GM12878 (cell line): ENCODE results near the gene HBB.

ENCODE experiments used
- EGR1 ChIP-seq, 2 experiments: IDR thresholded peaks; 1 replicate in 1 of 2; 2 replicates in 1 of 2; pipeline ENCODE4 v1.6.1; 2011 to 2012; ENCODE audit warnings: low read depth in 2 of 2, low read length in 2 of 2, borderline replicate concordance in 1 of 2, mild to moderate bottlenecking in 1 of 2, moderate library complexity in 1 of 2
- EP300 ChIP-seq, 2 experiments: fragments of 150-350 bp in 1 of 2; IDR thresholded peaks; 2 replicates each; pipeline ENCODE4 v1.6.1; 2011 to 2012; ENCODE audit warnings: low read depth in 2 of 2, low read length in 2 of 2, borderline replicate concordance in 1 of 2, improper control_type of control experiment in 1 of 2, inconsistent platforms in 1 of 2; ENCODE audit not compliant: control insufficient read depth in 1 of 2
- ESRRA ChIP-seq: IDR thresholded peaks from 2 replicates; pipeline ENCODE4 v1.6.1; 2012; ENCODE audit warnings: mild to moderate bottlenecking, low read length, improper control_type of control experiment
- ETV6 ChIP-seq, 2 experiments: fragments of 450-650 bp in 1 of 2; IDR thresholded peaks in 1 of 2; conservative IDR thresholded peaks in 1 of 2; 2 replicates each; pipeline ENCODE4 v1.6.1; 2014; ENCODE audit warnings: antibody characterized with exemption in 1 of 2, borderline replicate concordance in 1 of 2, low read depth in 1 of 2, mild to moderate bottlenecking in 1 of 2, moderate library complexity in 1 of 2
- EZH2 ChIP-seq: IDR thresholded peaks from 2 replicates; pipeline ENCODE4 v1.6.1; 2012; ENCODE audit warnings: low read depth, mild to moderate bottlenecking, control low read depth, inconsistent platforms, low read length, borderline replicate concordance; ENCODE audit not compliant: control insufficient read depth
- FOS ChIP-seq: IDR thresholded peaks from 3 replicates; pipeline ENCODE4 v1.6.1; 2011; ENCODE audit warnings: borderline replicate concordance; ENCODE audit not compliant: insufficient read length; ENCODE audit errors: extremely low read depth
- KDM1A ChIP-seq: fragments of 200-600 bp; sonication (generic); IDR thresholded peaks from 2 replicates; pipeline ENCODE4 v1.6.1; 2016; ENCODE audit warnings: borderline replicate concordance
- POLR2A ChIP-seq: IDR thresholded peaks from 2 replicates; pipeline ENCODE4 v1.6.1; 2011; ENCODE audit warnings: low read depth, mild to moderate bottlenecking, low read length
- SIN3A ChIP-seq: IDR thresholded peaks from 2 replicates; pipeline ENCODE4 v1.6.1; 2012; ENCODE audit warnings: low read depth, low read length, improper control_type of control experiment
- TCF7 ChIP-seq: IDR thresholded peaks from 2 replicates; pipeline ENCODE4 v1.6.1; 2014; ENCODE audit warnings: antibody characterized with exemption, borderline replicate concordance
- TF ChIP-seq, protein P1 (sequence below): fragments of 450-650 bp; IDR thresholded peaks from 2 replicates; pipeline ENCODE4 v1.6.1; 2017; ENCODE audit warnings: mild to moderate bottlenecking
- TF ChIP-seq, protein P2 (sequence below): IDR thresholded peaks from 2 replicates; pipeline ENCODE4 v1.6.1; 2012; ENCODE audit warnings: low read depth, low read length, improper control_type of control experiment
- TF ChIP-seq, protein P3 (sequence below), 3 experiments: IDR thresholded peaks in 2 of 3; conservative IDR thresholded peaks in 1 of 3; 2 replicates each; pipeline ENCODE4 v1.5.1; 2011; ENCODE audit warnings: low read depth in 3 of 3, low read length in 3 of 3, mild to moderate bottlenecking in 3 of 3, control low read depth in 2 of 3, moderate library complexity in 2 of 3, inconsistent platforms in 1 of 3, mixed read lengths in 1 of 3; ENCODE audit not compliant: control insufficient read depth in 2 of 3, insufficient read depth in 1 of 3; ENCODE audit errors: extremely low read depth in 1 of 3

GRCh38 chr11:5225480-5225871, 1.4 kb downstream of the HBB start:
- TF ChIP-seq, protein P1, sequence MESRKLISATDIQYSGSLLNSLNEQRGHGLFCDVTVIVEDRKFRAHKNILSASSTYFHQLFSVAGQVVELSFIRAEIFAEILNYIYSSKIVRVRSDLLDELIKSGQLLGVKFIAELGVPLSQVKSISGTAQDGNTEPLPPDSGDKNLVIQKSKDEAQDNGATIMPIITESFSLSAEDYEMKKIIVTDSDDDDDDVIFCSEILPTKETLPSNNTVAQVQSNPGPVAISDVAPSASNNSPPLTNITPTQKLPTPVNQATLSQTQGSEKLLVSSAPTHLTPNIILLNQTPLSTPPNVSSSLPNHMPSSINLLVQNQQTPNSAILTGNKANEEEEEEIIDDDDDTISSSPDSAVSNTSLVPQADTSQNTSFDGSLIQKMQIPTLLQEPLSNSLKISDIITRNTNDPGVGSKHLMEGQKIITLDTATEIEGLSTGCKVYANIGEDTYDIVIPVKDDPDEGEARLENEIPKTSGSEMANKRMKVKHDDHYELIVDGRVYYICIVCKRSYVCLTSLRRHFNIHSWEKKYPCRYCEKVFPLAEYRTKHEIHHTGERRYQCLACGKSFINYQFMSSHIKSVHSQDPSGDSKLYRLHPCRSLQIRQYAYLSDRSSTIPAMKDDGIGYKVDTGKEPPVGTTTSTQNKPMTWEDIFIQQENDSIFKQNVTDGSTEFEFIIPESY = no peak
- TF ChIP-seq, protein P2, sequence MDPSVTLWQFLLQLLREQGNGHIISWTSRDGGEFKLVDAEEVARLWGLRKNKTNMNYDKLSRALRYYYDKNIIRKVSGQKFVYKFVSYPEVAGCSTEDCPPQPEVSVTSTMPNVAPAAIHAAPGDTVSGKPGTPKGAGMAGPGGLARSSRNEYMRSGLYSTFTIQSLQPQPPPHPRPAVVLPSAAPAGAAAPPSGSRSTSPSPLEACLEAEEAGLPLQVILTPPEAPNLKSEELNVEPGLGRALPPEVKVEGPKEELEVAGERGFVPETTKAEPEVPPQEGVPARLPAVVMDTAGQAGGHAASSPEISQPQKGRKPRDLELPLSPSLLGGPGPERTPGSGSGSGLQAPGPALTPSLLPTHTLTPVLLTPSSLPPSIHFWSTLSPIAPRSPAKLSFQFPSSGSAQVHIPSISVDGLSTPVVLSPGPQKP = no peak
- TF ChIP-seq, protein P3, sequence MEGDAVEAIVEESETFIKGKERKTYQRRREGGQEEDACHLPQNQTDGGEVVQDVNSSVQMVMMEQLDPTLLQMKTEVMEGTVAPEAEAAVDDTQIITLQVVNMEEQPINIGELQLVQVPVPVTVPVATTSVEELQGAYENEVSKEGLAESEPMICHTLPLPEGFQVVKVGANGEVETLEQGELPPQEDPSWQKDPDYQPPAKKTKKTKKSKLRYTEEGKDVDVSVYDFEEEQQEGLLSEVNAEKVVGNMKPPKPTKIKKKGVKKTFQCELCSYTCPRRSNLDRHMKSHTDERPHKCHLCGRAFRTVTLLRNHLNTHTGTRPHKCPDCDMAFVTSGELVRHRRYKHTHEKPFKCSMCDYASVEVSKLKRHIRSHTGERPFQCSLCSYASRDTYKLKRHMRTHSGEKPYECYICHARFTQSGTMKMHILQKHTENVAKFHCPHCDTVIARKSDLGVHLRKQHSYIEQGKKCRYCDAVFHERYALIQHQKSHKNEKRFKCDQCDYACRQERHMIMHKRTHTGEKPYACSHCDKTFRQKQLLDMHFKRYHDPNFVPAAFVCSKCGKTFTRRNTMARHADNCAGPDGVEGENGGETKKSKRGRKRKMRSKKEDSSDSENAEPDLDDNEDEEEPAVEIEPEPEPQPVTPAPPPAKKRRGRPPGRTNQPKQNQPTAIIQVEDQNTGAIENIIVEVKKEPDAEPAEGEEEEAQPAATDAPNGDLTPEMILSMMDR (IDR thresholded peaks at IDR 0.05 in 2 of 3, conservative IDR thresholded peaks at IDR 0.05 in 1 of 3; ENCODE audit: control insufficient read depth in 2 of 3, extremely low read depth in 1 of 3, insufficient read depth in 1 of 3, low read depth in 3 of 3, low read length in 3 of 3) = no peak
- no peak for TF ChIP-seq ETV6 (conservative IDR thresholded peaks at IDR 0.05 in 1 of 2, IDR thresholded peaks at IDR 0.05 in 1 of 2; ENCODE audit: borderline replicate concordance in 1 of 2, low read depth in 1 of 2)
- TF ChIP-seq EP300 (IDR thresholded peaks at IDR 0.05; ENCODE audit: borderline replicate concordance in 1 of 2, control insufficient read depth in 1 of 2, low read depth in 2 of 2, low read length in 2 of 2) = no peak
- no peak for TF ChIP-seq KDM1A
- TF ChIP-seq TCF7 = no peak
- TF ChIP-seq POLR2A = no peak
- TF ChIP-seq SIN3A = no peak
- no peak for TF ChIP-seq EZH2
- no peak for TF ChIP-seq FOS
- no peak for TF ChIP-seq EGR1 (IDR thresholded peaks at IDR 0.05; ENCODE audit: borderline replicate concordance in 1 of 2, low read depth in 2 of 2, low read length in 2 of 2)
- TF ChIP-seq ESRRA = no peak
